HuH-7 (cell line): ENCODE data around the gene LGR4.
"Not testable (repeated sequence)": the region's sequence is repeated elsewhere in the genome, so short reads cannot be mapped to it uniquely, and the experiment has no call there.

Experiments
- DNase-seq: peaks from one replicate; pipeline ENCODE4 v3.0.0; 2011; ENCODE audit warnings: low spot score

The LGR4 gene

DNA sequence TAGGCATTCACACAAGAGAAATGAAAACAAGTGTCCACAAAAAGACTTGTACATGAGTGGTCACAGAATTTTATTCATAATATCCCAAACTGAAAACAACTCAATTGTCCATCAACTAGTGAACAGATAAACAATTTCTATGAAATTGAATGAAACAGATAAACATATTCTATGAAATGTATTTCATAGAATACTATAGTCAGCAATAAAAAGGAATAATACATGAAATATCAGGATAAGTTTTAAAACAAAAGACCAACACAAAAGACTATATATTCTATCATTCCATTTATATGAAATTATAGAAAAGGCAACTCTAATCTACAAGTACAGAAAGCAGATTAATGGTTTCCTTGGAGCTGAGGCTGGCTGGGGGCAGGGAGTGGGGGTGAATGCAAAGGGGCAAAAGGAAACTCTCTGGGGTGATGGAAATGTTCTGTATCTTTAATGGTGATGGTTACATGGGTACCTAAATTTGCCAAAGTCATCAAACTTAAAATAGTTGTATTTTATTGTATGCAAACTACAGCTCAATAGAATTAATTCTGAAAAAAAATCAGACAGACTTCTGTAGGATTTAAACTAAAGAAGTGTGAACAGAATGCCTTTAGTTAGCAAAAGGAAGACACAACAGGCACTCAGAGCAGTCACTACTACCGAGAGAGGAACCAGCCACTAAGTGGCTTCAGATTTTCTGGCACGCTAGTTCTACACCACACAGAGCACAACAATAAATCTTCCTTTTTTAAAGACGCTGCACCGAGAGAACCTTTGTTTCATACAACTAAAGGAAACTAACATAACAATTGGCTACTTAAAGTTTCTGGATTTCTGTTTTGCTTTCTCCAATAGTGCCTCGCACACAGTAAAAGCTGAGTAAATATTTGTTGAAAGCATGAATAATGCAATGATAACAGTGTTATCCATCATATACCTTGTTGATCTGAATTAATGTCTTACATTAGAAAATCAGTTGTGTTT is 124.9 kb downstream of the LGR4 start:
- no peak for DNase-seq

DNA sequence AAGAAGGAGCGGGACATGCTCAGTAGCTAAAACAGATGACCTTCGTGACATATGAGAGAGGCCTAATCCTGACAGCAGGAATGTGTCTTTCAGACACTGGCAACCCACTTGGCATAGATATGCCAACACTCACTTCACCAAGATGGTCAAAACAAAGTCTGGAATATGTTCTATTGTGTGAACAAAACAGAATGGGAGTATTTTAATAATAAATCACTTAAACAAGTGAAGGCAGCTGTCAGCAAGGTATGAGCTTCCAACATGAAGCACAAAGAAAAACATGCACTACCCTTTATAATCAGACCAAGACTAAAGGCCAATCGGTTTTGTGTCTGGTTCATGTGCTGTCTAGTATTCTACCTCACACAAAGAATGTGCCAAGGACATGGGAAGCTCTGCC is 132.6 kb downstream of the LGR4 start:
- no peak for DNase-seq

DNA sequence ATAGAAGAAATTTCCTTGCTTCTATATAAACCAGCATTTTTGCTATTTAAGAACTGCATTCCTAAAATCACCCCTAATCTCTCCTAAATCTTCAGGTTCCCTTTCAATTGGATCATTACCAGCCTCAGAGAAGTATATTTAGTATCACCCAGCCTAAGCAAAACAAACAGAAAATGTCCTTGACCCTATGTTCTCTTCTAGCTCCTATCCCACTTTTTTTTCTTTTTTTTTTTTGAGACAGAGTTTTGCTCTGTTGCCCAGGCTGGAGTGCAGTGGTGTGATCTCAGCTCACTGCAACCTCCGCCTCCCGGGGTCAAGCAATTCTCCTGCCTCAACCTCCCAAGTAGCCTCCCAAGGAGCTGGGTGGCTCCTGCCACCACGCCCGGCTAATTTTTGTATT is 137.8 kb downstream of the LGR4 start:
- not testable (repeated sequence) for DNase-seq

DNA sequence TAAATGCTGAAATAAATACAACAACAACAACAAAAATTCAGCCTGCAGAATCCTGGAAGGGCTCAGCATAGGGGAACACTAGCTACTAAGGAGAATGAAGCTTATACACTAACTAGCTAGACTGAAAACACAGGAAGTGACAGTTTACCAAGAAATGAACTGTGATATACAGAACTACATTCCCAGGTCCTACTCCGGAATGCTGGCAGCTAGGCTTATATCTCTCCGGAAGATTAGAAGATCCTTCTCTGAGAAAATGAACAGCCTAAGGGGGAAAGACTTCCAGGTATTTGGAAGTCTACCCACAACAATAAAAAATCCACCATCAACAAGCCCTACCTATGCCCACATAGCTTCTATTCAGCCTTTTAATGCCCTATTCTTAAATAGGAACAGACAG is 140.6 kb downstream of the LGR4 start:
- no peak for DNase-seq

DNA sequence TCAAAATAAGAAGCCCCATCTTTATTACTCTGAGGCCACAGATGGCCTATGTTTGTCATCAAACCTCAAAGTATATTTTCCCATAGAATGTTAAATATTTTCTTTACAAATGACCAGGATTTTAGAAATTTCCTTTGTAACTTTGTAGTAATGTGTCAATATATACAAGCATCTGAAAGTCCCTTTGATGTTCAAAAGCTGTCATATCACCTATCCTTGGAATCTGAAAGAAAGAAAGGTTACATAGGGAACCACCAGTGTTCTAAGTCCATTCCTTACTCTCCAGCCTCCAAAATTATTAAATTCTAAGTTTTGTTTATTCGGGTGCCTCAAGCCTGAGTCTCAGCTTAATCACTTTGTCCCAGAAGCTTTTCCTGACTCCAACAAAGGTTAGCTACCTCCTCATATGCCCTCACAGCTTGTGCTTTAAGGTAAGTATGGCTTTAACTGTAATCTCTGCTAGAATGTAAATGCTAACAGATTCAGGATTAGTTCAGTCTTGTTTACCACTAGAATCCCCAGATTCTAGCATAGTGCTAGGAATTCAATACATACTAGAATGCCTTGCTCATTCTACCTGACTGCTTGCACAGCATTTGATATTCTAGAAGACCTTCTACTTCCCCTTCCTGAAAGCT is 141.8 kb downstream of the LGR4 start:
- no peak for DNase-seq

DNA sequence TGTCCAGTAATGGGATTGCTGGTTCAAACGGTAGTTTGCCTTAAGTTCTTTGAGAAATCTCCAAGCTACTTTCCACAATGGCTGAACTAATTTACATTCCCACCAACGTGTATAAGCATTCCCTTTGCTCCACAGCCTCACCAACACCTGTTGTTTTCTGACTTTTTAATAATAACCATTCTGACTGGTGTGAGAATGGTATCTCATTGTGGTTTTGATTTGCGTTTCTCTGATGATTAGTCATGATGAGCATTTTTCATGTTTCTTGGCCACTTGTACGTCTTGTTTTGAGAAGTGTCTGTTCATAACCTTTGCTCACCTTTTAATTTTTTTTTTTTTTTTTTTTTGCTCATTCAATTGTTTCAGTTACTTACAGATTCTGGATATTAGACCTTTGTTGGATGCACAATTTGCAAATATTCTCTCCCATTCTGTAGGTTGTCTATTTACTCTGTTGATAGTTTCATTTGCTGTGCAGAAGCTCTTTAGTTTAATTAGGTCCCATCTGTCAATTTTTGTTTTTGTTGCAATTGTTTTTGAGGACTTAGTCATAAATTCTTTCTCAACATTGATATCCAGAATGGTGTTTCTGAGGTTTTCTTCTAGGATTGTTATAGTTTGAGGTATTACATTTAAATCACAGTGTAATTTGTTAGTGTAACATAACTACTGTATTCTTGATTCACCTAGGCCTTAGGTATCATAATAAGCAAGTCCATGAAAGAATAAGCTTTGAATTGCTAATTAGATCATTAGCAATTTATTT is 142.5 kb downstream of the LGR4 start:
- no peak for DNase-seq

DNA sequence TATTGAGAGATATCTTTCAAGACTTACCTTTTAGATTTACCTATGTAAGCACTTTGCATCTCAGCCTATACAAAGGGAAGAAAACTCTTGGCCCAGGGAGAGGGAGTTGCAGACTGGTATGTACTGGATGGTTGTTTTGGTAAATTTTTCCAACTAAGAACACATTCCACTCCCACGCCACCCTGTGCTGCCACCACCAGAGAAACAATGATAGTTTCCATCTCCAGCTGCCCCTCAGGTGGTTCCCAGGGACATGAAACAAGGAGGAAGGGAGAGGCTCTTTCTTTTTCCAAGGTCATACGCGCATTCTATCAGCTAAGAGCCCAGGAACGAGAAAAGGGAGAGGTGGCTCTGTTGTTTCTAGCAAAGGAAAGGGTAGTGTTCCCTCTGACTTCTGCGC is 144.0 kb downstream of the LGR4 start:
- no peak for DNase-seq

DNA sequence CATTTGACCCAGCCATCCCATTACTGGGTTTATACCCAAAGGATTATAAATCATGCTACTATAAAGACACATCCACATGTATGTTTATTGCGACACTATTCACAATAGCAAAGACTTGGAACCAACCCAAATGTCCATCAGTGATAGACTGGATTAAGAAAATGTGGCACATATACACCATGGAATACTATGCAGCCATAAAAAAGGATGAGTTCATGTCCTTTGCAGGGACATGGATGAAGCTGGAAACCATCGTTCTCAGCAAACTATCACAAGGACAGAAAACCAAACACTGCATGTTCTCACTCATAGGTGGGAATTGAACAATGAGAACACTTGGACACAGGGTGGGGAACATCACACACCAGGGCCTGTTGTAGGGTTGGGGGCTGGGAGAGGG is 145.5 kb downstream of the LGR4 start:
- DNase-seq: not testable (repeated sequence)

DNA sequence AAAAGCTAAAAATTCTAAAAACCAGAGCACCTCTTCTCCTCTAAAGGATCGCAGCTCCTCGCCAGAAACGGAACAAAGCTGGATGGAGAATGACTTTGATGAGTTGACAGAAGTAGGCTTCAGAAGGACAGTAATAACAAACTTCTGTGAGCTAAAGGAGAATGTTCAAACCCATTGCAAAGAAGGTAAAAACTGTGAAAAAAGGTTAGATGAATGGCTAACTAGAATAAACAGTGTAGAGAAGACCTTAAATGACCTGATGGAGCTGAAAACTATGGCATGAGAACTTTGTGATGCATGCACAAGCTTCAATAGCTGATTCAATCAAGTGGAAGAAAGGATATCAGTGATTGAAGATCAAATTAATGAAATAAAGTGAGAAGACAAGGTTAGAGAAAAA is 150.4 kb downstream of the LGR4 start:
- not testable (repeated sequence) for DNase-seq

DNA sequence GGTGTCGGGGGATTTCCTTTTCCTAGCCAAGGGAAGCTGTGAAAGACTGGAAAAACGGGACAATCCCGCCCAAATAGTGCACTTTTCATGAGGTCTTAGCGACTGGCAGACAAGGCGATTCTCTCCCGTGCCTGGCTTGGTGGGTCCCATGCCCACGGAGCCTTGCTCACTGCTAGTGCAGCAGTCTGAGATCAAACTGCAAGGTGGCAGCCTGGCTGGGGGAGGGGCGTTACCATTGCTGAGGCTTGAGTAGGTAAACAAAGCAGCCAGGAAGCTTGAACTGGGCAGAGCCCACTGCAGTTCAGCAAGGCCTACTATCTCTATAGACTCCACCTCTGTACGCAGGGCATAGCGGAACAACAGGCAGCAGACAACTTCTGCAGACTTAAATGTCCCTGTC is 151.2 kb downstream of the LGR4 start:
- DNase-seq: not testable (repeated sequence)

DNA sequence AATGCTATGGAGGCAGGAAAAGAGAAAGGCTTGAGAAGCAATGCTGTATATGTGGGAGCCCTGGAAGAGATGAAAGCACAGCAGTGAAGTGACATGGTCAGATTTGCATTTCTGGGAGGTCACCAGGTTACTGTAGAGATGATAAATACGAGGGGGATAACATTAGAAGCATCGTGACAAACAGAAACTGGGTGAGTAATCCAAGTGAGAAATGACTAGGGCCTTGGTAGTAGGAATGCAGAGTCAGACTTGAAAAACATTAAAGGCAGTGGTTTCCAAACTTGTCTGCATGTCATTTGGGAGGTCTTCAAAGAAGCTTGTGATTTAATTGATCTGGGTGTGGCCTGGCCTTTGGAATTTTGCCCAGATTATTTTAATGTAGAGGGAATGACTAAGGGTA is 153.5 kb downstream of the LGR4 start:
- no peak for DNase-seq

DNA sequence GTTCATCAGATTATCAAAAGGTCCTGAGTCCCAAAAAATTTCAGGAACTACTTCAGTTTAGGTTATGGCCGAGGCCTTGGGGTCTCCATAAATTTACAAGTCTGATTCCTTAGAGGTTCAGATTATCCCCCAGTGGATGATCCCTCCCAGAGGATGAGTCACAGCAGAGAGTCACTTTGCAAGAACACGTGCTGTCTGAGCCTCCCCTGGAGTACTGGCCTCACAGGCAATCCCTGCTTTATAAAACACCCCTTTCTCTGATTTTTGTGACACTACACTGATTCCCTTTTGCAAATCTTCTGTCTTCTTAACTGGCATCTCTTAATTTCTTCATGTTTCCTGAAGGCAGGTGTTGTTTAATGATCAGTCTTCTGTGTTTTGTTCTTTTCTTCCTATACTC is 154.8 kb downstream of the LGR4 start:
- no peak for DNase-seq
